Loucy (cell line): ENCODE measurements around the gene FALEC.

ENCODE experiments used
- EZH2phosphoT487 ChIP-seq: fragments of 200-600 bp; IDR thresholded peaks from 2 replicates; pipeline ENCODE4 v1.6.1; 2018; ENCODE audit warnings: antibody characterized with exemption, mild to moderate bottlenecking, moderate library complexity, borderline replicate concordance
- TF ChIP-seq, protein P1 (sequence below): fragments of 200-600 bp; sonication (generic); conservative IDR thresholded peaks from 2 replicates; pipeline ENCODE4 v1.5.1; 2014; ENCODE audit warnings: mild to moderate bottlenecking, antibody characterized with exemption, low read length

DNA sequence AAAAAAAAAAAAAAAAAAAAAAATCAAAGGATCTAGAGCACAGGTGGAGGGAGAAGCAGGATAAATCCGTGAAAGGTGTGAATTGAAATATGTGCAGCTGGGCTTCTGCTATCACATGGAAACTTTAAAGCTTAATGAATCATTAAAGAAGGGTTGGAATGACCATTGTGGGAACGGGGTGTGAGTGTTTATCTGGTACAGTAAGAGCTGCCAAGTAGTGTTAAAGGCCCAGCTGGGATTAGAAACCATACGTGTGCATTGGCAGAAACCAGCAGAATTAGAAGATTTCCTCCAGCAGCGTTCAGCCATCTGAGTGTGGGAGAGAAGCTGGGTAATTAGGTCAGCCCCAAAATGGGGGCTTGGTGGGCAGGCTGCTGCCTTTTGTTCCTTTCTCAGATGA, 13.5 kb downstream of the FALEC start:
- TF ChIP-seq, protein P1, sequence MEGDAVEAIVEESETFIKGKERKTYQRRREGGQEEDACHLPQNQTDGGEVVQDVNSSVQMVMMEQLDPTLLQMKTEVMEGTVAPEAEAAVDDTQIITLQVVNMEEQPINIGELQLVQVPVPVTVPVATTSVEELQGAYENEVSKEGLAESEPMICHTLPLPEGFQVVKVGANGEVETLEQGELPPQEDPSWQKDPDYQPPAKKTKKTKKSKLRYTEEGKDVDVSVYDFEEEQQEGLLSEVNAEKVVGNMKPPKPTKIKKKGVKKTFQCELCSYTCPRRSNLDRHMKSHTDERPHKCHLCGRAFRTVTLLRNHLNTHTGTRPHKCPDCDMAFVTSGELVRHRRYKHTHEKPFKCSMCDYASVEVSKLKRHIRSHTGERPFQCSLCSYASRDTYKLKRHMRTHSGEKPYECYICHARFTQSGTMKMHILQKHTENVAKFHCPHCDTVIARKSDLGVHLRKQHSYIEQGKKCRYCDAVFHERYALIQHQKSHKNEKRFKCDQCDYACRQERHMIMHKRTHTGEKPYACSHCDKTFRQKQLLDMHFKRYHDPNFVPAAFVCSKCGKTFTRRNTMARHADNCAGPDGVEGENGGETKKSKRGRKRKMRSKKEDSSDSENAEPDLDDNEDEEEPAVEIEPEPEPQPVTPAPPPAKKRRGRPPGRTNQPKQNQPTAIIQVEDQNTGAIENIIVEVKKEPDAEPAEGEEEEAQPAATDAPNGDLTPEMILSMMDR: no peak
- no peak for TF ChIP-seq EZH2phosphoT487
